ENCODE data around the gene SDCBP2. TPM values are rescaled to one million over a fixed set of nuclear protein-coding genes. Genes with fewer than 3 reads are reported as not detected.

Gene SDCBP2
- total RNA-seq, 1 experiment from 2014 or later: 1.9 TPM

DNA sequence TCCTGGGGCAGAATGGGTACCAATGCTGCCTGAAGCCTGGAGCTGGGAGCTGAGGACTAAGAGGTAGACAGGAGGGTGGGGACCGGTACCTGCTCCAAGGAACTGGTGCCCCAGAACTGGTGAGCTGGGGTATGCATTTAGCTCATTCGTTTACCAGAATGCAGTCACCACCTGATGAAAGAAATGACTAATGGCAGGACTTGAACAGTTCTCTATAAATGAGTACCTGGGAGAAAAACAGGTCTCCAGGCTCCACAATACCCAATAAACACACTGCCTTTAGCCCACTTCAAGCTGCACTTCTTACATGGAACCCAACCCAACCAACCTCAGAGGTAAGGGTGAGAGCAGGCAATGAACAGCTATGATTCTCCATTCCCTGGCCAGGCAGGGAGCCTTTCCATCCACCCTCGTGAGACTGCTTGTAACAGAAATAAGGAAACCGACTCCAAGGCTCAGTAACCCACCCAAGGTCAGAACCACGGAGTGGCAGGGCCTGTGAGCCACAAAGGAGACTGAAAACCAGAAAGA is 48.5 kb upstream of the SDCBP2 start:
- H3T11ph ChIP-seq (ENCODE audit: low read length): no peak overlapping the region
- TF ChIP-seq, protein P1, sequence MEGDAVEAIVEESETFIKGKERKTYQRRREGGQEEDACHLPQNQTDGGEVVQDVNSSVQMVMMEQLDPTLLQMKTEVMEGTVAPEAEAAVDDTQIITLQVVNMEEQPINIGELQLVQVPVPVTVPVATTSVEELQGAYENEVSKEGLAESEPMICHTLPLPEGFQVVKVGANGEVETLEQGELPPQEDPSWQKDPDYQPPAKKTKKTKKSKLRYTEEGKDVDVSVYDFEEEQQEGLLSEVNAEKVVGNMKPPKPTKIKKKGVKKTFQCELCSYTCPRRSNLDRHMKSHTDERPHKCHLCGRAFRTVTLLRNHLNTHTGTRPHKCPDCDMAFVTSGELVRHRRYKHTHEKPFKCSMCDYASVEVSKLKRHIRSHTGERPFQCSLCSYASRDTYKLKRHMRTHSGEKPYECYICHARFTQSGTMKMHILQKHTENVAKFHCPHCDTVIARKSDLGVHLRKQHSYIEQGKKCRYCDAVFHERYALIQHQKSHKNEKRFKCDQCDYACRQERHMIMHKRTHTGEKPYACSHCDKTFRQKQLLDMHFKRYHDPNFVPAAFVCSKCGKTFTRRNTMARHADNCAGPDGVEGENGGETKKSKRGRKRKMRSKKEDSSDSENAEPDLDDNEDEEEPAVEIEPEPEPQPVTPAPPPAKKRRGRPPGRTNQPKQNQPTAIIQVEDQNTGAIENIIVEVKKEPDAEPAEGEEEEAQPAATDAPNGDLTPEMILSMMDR (conservative IDR thresholded peaks at IDR 0.05): no peak
- H2BK5ac ChIP-seq (ENCODE audit: insufficient read length, low read length): no peak overlapping the region
- no peak overlapping the region for H2BK15ac ChIP-seq (ENCODE audit: low read depth, low read length)
- H4K20me1 ChIP-seq (ENCODE audit: control insufficient read depth, insufficient read depth, insufficient read length): no peaks in the 10 kb centered on the region
- H3K14ac ChIP-seq (ENCODE audit: insufficient read depth, low read length): no peak overlapping the region
- H3K27me3 ChIP-seq (ENCODE audit: insufficient read depth, low read length): no peaks in the 10 kb centered on the region
- H3K4me1 ChIP-seq (ENCODE audit: insufficient read depth, low read length): peaks cover 6% of the 10 kb centered on the region
- peaks cover 29 to 39% of the 10 kb centered on the region in 2 experiments for H3K4me1 Mint-ChIP-seq
- H2BK12ac ChIP-seq (ENCODE audit: insufficient read length, low read depth, low read length): no peak overlapping the region
- H3K27me3 Mint-ChIP-seq (ENCODE audit: low read depth): no peaks in the 10 kb centered on the region
- no peak overlapping the region for H2BK120ac ChIP-seq (ENCODE audit: low read depth, low read length, poor library complexity, severe bottlenecking)
- H3K9me3 Mint-ChIP-seq: no peaks in the 10 kb centered on the region
- H3K56ac ChIP-seq (ENCODE audit: insufficient read length, low read depth, low read length): no peak overlapping the region
- no peaks in the 10 kb centered on the region for H3K23me2 ChIP-seq (ENCODE audit: insufficient read length, low read depth, low read length, poor library complexity, severe bottlenecking)
- H2BK20ac ChIP-seq (ENCODE audit: low read depth, low read length, poor library complexity, severe bottlenecking): no peak overlapping the region
- H3K79me1 ChIP-seq (ENCODE audit: insufficient read depth, low read depth, low read length, poor library complexity, severe bottlenecking): peaks cover 27% of the 10 kb centered on the region
- H2AFZ ChIP-seq (ENCODE audit: low read length): no peak overlapping the region
- WGBS (ENCODE audit: extremely low coverage, insufficient read length, low lambda C conversion rate): no CpG with 5 or more reads among the region's 5 CpGs
- no peak overlapping the region for H3K27ac ChIP-seq (ENCODE audit: insufficient read length, low read depth, low read length)
- H3K23ac ChIP-seq (ENCODE audit: insufficient read length, low read depth, low read length): no peak overlapping the region
- no peak overlapping the region for H4K8ac ChIP-seq (replicated peaks; ENCODE audit: insufficient read length, low read depth, low read length)
- H4K5ac ChIP-seq (ENCODE audit: insufficient read length, low read depth, low read length): no peak overlapping the region
- no peak for DNase-seq
- peaks cover 46% of the 10 kb centered on the region for H3K79me2 ChIP-seq (ENCODE audit: insufficient read depth, low read length)
- H3K9me3 ChIP-seq (ENCODE audit: control insufficient read depth, low read depth, low read length): no peaks in the 10 kb centered on the region
- no peak overlapping the region for H3K4ac ChIP-seq (ENCODE audit: low read depth, low read length)
- no peak overlapping the region for H3K4me3 Mint-ChIP-seq
- H3K36me3 Mint-ChIP-seq (ENCODE audit: insufficient read depth in 1 of 3, low read depth in 3 of 3): peaks cover 3 to 24% (median 13%) of the 10 kb centered on the region in 3 experiments; a peak in 6 of 7 replicates
- no peak overlapping the region for H4K91ac ChIP-seq (ENCODE audit: insufficient read length, low read depth, low read length)
- no peak overlapping the region for H3K9ac ChIP-seq (ENCODE audit: extremely low read depth, insufficient read length, low read length)
- no peak overlapping the region for H3K27ac Mint-ChIP-seq
- no peak overlapping the region for H3K18ac ChIP-seq (ENCODE audit: insufficient read length, low read depth, low read length)
- H3K4me2 ChIP-seq (ENCODE audit: insufficient read depth, insufficient read length, low read length): no peak overlapping the region
- no peak overlapping the region for H2AK5ac ChIP-seq (ENCODE audit: insufficient read length, low read length)

Measured in H9 (cell line).